ENCODE data around the gene OBSCN.

OBSCN gene

GRCh38 chr1:228282329-228283042, 74.6 kb downstream of the OBSCN start:
- no peak for TF ChIP-seq CTCF (IDR thresholded peaks at IDR 0.05)

- TF ChIP-seq CTCF (IDR thresholded peaks at IDR 0.05), result no peak
These were observed 75.2 kb downstream of the OBSCN start for GRCh38 chr1:228283043-228283371.

GRCh38 chr1:228283476-228284147, 75.8 kb downstream of the OBSCN start:
- TF ChIP-seq CTCF (IDR thresholded peaks at IDR 0.05), result no peak

GRCh38 chr1:228284148-228284495, 76.3 kb downstream of the OBSCN start:
- no peak for TF ChIP-seq CTCF (IDR thresholded peaks at IDR 0.05)

GRCh38 chr1:228284521-228284920, 76.7 kb downstream of the OBSCN start:
- no peak for TF ChIP-seq CTCF (IDR thresholded peaks at IDR 0.05)

GRCh38 chr1:228285661-228286504, 78.0 kb downstream of the OBSCN start:
- no peak for TF ChIP-seq CTCF (IDR thresholded peaks at IDR 0.05)

- no peak for TF ChIP-seq CTCF (IDR thresholded peaks at IDR 0.05)
These were observed 78.9 kb downstream of the OBSCN start for GRCh38 chr1:228286505-228287417.

All from LNCAP (cell line).